ENCODE measurements around the gene DGKQ.

- TF ChIP-seq EZH2phosphoT487 (IDR thresholded peaks at IDR 0.05; ENCODE audit: borderline replicate concordance, low read length), result no peak
- peak; percentile 34 for TF ChIP-seq CTCF (IDR thresholded peaks at IDR 0.05; ENCODE audit: low read depth, low read length, poor library complexity, severe bottlenecking)
Observed at GRCh38 chr4:926538-926937, 46.8 kb downstream of the DGKQ start.

Data from DOHH2 (cell line).